ENCODE results near the gene C1orf198. TPM values are rescaled to one million over a fixed set of nuclear protein-coding genes. Genes with fewer than 3 reads are reported as not detected.

C1orf198 gene
- total RNA-seq, 1 donor from 2014 or later, result 32.9 TPM

Small RNAs within 50 kb of the gene (small RNA-seq; reads per million reads assigned to genes)
- not detected for gene RN7SL837P
- gene RNA5SP79, result not detected

Other genes with a start within 250 kb of the C1orf198 start
- 40.2 TPM for gene COG2, start 226.0 kb downstream of the C1orf198 start, total RNA-seq
- gene AGT, start 154.4 kb downstream of the C1orf198 start, total RNA-seq, result 10.4 TPM
- gene CAPN9, start 121.1 kb downstream of the C1orf198 start, total RNA-seq, result under 0.01 TPM
- gene TTC13, start 110.3 kb upstream of the C1orf198 start, total RNA-seq, result 20.4 TPM
- 10.4 TPM for gene ARV1, start 110.6 kb upstream of the C1orf198 start, total RNA-seq
- 14.1 TPM for gene FAM89A, start 171.7 kb upstream of the C1orf198 start, total RNA-seq